SJSA1 (cell line): Measurements from ENCODE around the gene NUMB. TPM values are rescaled to one million over a fixed set of nuclear protein-coding genes. Genes with fewer than 3 reads are reported as not detected.
A peak's percentile ranks its signal among the peaks of the same experiment; 100 is the strongest.
"Not testable (repeated sequence)": the region's sequence is repeated elsewhere in the genome, so short reads cannot be mapped to it uniquely, and the experiment has no call there.

Experiments used
- DNase-seq, 2 experiments: peaks; one replicate each; pipeline ENCODE4 v3.0.0-alpha.2; 2015 to 2020; ENCODE audit warnings: low spot score in 2 of 2, low read depth in 1 of 2
- H3K27ac ChIP-seq: fragments of 250-450 bp; sonication (Bioruptor Pico); 2 replicates; pipeline ENCODE4 v1.5.1; 2020; ENCODE audit warnings: mild to moderate bottlenecking, moderate library complexity
- H3K27me3 ChIP-seq: fragments of 250-450 bp; sonication (Bioruptor Pico); replicated peaks from 2 replicates; pipeline ENCODE4 v1.5.1; 2020; ENCODE audit warnings: mild to moderate bottlenecking, moderate library complexity
- H3K36me3 ChIP-seq: fragments of 250-450 bp; sonication (Bioruptor Pico); 2 replicates; pipeline ENCODE4 v1.5.1; 2020; ENCODE audit warnings: mild to moderate bottlenecking
- H3K4me1 ChIP-seq: fragments of 250-450 bp; sonication (Bioruptor Pico); replicated peaks from 2 replicates; pipeline ENCODE4 v1.6.1; 2021; ENCODE audit warnings: mild to moderate bottlenecking
- H3K4me3 ChIP-seq: fragments of 250-450 bp; sonication (Bioruptor Pico); 2 replicates; pipeline ENCODE4 v1.5.1; 2020; ENCODE audit warnings: mild to moderate bottlenecking
- H3K9me3 ChIP-seq: fragments of 250-450 bp; sonication (Bioruptor Pico); replicated peaks from 2 replicates; pipeline ENCODE4 v1.5.1; 2020; ENCODE audit warnings: mild to moderate bottlenecking
- total RNA-seq: library from RNA; depleted of rRNA; stranded (reverse); fragments of >200 nt; shearing (Covaris generic); gene quantifications from 2 replicates; pipeline ENCODE4 v1.2.3, GENCODE V29; 2014

The NUMB gene
- total RNA-seq, 1 experiment from 2014 or later, result 11.1 TPM

DNA sequence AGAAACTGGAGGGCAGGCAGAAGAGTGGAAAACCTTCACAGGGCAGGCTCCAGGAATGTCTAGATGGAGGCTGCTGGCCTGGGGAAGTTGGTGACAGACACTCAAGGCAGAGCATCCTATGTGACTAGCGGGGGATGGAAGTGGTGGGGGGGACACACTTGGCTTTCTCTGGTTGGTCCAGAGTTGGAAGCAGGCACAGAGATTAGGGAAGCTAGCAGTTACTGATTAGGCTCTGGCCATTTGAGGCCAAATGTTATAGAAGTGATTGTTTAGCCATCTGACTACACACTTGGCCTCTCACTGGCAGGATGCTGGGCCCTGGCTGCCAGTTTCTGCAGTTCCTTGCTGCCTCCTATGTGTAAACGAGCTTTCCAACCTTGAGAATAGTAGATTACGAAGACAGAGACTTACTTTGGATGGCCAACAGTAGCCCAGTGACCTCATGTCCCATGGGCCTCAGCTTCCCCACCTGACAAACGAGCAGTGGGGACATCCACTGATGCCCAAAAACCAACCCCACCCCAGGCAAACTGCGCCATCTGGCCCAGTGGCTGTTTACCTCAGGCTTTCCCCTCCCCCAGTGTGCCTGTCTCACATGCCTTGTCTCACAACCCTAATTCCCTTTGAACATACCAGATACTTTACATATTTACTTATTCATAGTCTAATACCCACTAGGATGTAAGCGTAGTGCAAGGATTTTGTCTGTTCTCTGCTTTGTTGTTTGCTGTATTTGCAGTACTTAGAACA lies 118.3 kb downstream of the NUMB start:
- Histone ChIP-seq H3K9me3 (no peaks in the 10 kb centered on the region), H3K27me3 (no peaks in the 10 kb centered on the region), H3K4me3 (no peak overlapping the region), H3K36me3 (no peaks in the 10 kb centered on the region; the same call in 1 of the 2 replicates), H3K27ac (no peak overlapping the region), H3K4me1 (no peaks in the 10 kb centered on the region)
- DNase-seq, result no peak

DNA sequence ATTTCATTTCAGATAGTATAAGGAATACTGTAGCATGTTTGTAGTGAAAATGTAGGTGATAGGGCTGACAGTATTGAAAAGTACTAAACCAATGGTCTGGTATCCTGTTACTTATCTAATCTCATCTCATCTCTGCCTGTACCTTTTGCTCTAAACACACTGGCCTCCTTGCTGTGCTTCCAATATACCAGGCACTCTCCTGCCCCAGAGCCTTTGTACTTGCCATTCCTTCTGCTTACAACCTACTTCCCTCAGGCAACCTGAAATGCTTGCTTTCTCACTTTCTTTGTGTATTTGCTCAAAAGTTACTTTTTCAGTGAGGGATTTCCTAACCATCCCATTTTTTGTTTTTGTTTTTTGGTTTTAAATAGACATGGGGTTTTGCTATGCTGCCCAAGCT lies 119.1 kb downstream of the NUMB start:
- no peak overlapping the region for H3K4me3 ChIP-seq
- H3K27ac ChIP-seq, result no peak overlapping the region
- no peaks in the 10 kb centered on the region for H3K27me3 ChIP-seq
- H3K9me3 ChIP-seq, result no peaks in the 10 kb centered on the region
- no peaks in the 10 kb centered on the region for H3K4me1 ChIP-seq
- DNase-seq, result no peak
- no peaks in the 10 kb centered on the region; the same call in 1 of the 2 replicates for H3K36me3 ChIP-seq

GRCh38 chr14:73338551-73338950 lies 119.8 kb downstream of the NUMB start:
- no peaks in the 10 kb centered on the region for H3K9me3 ChIP-seq
- no peak overlapping the region for H3K27ac ChIP-seq
- no peak overlapping the region for H3K4me3 ChIP-seq
- DNase-seq, result no peak
- no peaks in the 10 kb centered on the region; the same call in 1 of the 2 replicates for H3K36me3 ChIP-seq
- H3K4me1 ChIP-seq, result no peaks in the 10 kb centered on the region
- H3K27me3 ChIP-seq, result no peaks in the 10 kb centered on the region

- H3K4me3 ChIP-seq, result no peak overlapping the region
- H3K9me3 ChIP-seq, result no peaks in the 10 kb centered on the region
These were observed 125.3 kb downstream of the NUMB start for GRCh38 chr14:73333031-73333430.

GRCh38 chr14:73325630-73326299 lies 132.6 kb downstream of the NUMB start:
- no peaks in the 10 kb centered on the region for H3K27me3 ChIP-seq
- no peak overlapping the region for H3K4me3 ChIP-seq
- no peak for DNase-seq
- no peaks in the 10 kb centered on the region for H3K36me3 ChIP-seq
- no peak overlapping the region for H3K27ac ChIP-seq
- H3K9me3 ChIP-seq, result no peaks in the 10 kb centered on the region
- no peaks in the 10 kb centered on the region for H3K4me1 ChIP-seq

More at GRCh38 chr14:73333031-73333430, 125.3 kb downstream of the NUMB start:
- Histone ChIP-seq H3K27me3 (no peaks in the 10 kb centered on the region), H3K36me3 (no peaks in the 10 kb centered on the region), H3K27ac (no peak overlapping the region), H3K4me1 (no peaks in the 10 kb centered on the region)
- no peak for DNase-seq

DNA sequence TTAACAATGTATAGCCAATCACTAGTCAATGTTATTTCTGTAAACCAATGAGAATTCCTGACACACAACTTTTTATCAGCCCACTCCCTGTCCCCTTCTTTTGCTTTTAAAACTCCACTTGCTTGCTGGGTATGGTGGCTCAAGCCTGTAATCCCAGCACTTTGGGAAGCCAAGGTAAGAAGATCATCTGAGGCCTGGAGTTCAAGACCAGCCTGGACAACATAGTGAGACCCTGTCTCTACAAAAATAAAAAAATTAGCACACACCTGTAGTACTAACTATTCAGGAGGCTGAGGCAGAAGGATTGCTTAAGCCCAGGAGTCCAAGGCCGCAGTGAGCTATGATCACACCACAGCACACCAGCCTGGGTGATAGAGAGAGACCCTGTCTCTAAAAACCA lies 133.3 kb downstream of the NUMB start:
- H3K9me3 ChIP-seq, result no peaks in the 10 kb centered on the region
- H3K27ac ChIP-seq, result no peak overlapping the region
- no peak for DNase-seq
- H3K4me3 ChIP-seq, result no peak overlapping the region
- no peaks in the 10 kb centered on the region for H3K27me3 ChIP-seq
- no peaks in the 10 kb centered on the region for H3K36me3 ChIP-seq
- no peaks in the 10 kb centered on the region for H3K4me1 ChIP-seq

- no peak overlapping the region for H3K4me3 ChIP-seq
- H3K36me3 ChIP-seq, result no peaks in the 10 kb centered on the region
- H3K27ac ChIP-seq, result no peak overlapping the region
- no peaks in the 10 kb centered on the region for H3K4me1 ChIP-seq
- no peak for DNase-seq
- H3K27me3 ChIP-seq, result no peaks in the 10 kb centered on the region
- H3K9me3 ChIP-seq, result no peaks in the 10 kb centered on the region
These were observed 133.8 kb downstream of the NUMB start for GRCh38 chr14:73324533-73324932.

DNA sequence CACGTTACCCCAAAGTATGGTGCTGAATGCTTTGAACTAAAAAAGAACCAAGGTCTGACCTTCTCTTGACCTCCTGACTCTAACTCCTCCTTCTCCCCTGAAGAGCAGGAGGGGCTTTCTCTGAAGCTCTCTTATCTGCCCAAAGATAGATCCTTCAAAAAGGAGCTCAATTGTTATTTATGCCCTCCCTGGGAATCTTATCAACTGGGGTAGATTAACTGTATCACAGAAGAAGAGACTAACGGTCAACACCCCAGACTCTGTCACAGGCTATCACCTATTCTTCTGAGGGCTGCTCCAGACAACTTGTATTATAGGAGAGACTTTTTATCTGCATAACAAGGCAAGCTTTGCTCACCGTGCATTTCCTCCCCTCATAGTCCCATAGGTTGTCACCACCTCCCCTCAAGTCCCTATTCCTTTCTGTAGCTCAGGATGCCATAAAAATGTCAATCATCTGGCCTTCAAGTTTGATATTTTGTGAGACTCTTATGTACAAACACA lies 134.4 kb downstream of the NUMB start:
- Histone ChIP-seq H3K4me1 (no peaks in the 10 kb centered on the region), H3K4me3 (no peak overlapping the region), H3K36me3 (no peaks in the 10 kb centered on the region), H3K9me3 (no peaks in the 10 kb centered on the region), H3K27ac (no peak overlapping the region), H3K27me3 (no peaks in the 10 kb centered on the region)
- no peak for DNase-seq

GRCh38 chr14:73313151-73313550 lies 145.2 kb downstream of the NUMB start:
- no peak overlapping the region for H3K27ac ChIP-seq
- DNase-seq, result no peak
- no peaks in the 10 kb centered on the region for H3K36me3 ChIP-seq
- H3K9me3 ChIP-seq, result no peaks in the 10 kb centered on the region
- no peak overlapping the region for H3K4me3 ChIP-seq
- peaks cover 15% of the 10 kb centered on the region for H3K4me1 ChIP-seq
- H3K27me3 ChIP-seq, result no peaks in the 10 kb centered on the region

- no peaks in the 10 kb centered on the region for H3K27me3 ChIP-seq
- DNase-seq, result no peak
- no peak overlapping the region for H3K27ac ChIP-seq
These were observed 145.7 kb downstream of the NUMB start for GRCh38 chr14:73312687-73313086.

GRCh38 chr14:73311708-73312030 lies 146.7 kb downstream of the NUMB start:
- Histone ChIP-seq H3K27ac (peak overlapping the region; percentile 41), H3K4me3 (no peak overlapping the region)

More at GRCh38 chr14:73312687-73313086, 145.7 kb downstream of the NUMB start:
- no peaks in the 10 kb centered on the region for H3K36me3 ChIP-seq
- H3K9me3 ChIP-seq, result no peaks in the 10 kb centered on the region
- peaks cover 15% of the 10 kb centered on the region for H3K4me1 ChIP-seq
- H3K4me3 ChIP-seq, result no peak overlapping the region

GRCh38 chr14:73309207-73309606 lies 149.1 kb downstream of the NUMB start:
- not testable (repeated sequence) for H3K36me3 ChIP-seq, H3K4me3 ChIP-seq, DNase-seq, H3K27me3 ChIP-seq, H3K9me3 ChIP-seq, H3K27ac ChIP-seq
- H3K4me1 ChIP-seq, result peaks cover 15% of the 10 kb centered on the region

More at GRCh38 chr14:73311708-73312030, 146.7 kb downstream of the NUMB start:
- peaks cover 15% of the 10 kb centered on the region for H3K4me1 ChIP-seq
- H3K9me3 ChIP-seq, result no peaks in the 10 kb centered on the region
- peak in 1 of 2 experiments; percentile 42 for DNase-seq
- no peaks in the 10 kb centered on the region for H3K27me3 ChIP-seq
- H3K36me3 ChIP-seq, result no peaks in the 10 kb centered on the region

DNA sequence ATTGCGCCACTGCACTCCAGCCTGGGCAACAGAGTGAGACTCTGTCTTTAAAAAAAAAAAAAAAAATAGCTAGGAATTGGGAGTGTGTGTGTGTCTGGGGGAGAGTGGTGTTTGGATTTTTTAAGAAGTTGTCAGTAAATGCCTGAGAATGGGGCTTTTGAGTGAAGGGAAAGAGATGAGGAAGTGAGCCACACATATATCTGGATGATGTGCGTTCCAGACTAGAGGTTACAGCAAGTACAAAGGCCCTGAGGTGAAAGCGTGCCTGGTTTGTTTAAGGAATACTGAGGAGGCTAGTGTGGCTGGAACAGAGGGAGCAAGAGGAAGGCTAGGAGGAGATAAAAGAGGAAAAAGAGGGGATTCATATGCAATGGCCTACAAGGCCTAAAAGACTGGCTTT lies 151.1 kb downstream of the NUMB start:
- H3K27ac ChIP-seq, result no peak overlapping the region
- no peaks in the 10 kb centered on the region for H3K9me3 ChIP-seq
- no peaks in the 10 kb centered on the region for H3K36me3 ChIP-seq

GRCh38 chr14:73305499-73305898 lies 152.8 kb downstream of the NUMB start:
- H3K4me1 ChIP-seq, result no peaks in the 10 kb centered on the region
- H3K9me3 ChIP-seq, result no peaks in the 10 kb centered on the region
- H3K27me3 ChIP-seq, result no peaks in the 10 kb centered on the region
- no peak overlapping the region for H3K4me3 ChIP-seq
- H3K36me3 ChIP-seq, result no peaks in the 10 kb centered on the region
- H3K27ac ChIP-seq, result no peak overlapping the region
- no peak for DNase-seq

More for the DNA sequence above, 151.1 kb downstream of the NUMB start:
- DNase-seq, result no peak
- no peak overlapping the region for H3K4me3 ChIP-seq
- no peaks in the 10 kb centered on the region for H3K27me3 ChIP-seq
- H3K4me1 ChIP-seq, result peaks cover 15% of the 10 kb centered on the region
